EL (cell line): ENCODE data around the gene NHSL2.
"Not testable (repeated sequence)": the region's sequence is repeated elsewhere in the genome, so short reads cannot be mapped to it uniquely, and the experiment has no call there.

Source experiments
- DNase-seq: peaks from one replicate; pipeline ENCODE4 v3.0.0-alpha.2; 2016

Gene NHSL2

GRCh38 chrX:72133851-72134546 lies 223.4 kb downstream of the NHSL2 start:
- DNase-seq = no peak

GRCh38 chrX:72137846-72138495 lies 227.3 kb downstream of the NHSL2 start:
- no peak for DNase-seq

- no peak for DNase-seq
Observed at GRCh38 chrX:72139538-72139937, 228.9 kb downstream of the NHSL2 start.

- DNase-seq = no peak
Observed at GRCh38 chrX:72141372-72142004, 230.8 kb downstream of the NHSL2 start.

DNA sequence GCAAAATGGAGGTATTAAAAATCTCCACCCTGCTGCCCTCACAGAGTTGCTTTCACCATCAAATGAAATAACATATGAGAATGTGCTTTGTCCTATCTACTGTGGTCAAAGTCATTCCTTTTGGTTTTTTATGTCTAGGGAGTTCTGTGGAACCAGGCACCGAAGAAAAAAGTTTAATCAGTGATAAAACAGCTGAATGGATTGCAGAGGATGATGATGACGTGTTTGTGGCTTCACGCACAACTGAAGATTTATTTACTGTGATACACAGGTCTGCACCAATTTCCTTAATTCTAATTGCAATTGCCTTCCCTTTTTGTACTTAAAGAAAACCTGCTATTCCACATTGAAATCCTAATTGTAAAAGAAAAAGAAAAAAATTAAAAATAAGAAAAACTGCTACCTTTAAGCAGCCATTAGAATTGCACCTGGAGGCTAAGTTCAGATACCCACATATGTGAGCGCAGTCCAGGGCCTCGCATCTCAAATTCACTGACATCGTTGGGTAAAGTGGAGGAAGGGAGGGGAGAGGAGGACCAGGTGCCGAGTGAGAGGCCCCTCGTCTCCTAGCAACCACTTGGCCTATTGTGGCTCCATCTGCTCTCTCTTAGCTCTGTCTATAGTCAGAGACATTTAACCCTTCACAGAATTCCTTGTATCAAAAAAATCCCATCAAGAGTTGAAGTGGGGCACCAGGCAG lies 231.6 kb downstream of the NHSL2 start:
- DNase-seq = no peak

DNA sequence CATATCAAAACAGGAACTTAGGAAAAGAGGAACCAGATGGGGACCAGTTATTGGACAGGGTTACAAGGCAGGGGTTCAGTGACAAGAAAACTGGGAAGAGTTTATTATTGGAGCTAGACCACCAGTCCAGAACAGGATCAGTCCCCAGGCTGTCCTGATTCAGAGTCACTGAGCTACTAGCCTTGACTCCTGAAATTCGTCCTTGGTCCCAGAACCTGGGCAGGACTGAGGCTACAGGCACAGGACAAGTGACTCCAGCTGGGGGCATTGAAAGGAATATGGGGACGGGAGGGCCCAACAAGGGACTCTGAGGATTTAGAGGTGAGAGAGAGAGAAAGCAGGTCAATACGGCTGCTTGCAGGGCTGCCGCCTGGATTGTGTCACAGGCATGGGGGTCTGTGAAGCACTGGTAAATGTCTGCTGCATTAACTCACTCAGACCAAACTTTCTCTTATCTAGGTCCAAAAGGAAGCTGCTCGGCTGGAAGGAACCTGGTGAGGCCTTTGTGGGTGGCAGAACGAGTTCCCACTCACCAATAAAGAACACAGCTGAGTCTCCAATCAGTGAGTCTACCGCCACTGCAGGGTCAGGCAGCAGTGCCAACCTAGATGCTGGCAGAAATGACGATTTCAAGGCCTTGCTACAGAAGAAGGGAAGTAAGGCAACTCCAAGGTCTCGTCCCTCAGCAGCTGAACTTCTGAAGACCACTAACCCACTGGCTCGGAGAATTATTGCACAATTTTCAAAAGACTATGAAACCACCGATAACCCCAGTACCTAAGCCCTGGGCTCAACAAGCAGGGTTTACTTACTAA lies 232.4 kb downstream of the NHSL2 start:
- no peak for DNase-seq

GRCh38 chrX:72143609-72143907 lies 232.9 kb downstream of the NHSL2 start:
- DNase-seq = no peak

GRCh38 chrX:72145181-72145580 lies 234.5 kb downstream of the NHSL2 start:
- DNase-seq = no peak

DNA sequence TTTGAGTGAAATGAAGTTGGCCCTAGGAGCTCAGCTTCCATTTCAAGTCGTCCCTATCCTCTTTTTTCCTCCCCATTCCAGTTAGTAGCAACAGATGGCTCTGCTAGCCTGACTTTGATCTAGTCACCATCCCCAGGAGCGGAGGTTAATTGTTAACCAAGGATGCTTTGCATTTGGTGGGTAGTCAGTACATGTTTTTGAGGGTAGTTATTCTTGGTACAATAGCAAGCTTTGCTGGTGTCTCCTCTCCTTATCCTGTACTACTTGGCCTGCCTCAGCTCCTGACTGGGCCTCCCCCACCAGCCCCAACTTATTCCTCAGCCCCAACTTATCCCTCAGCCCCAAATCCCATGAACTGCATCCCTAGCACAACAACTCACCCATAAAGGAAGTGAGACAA lies 235.9 kb downstream of the NHSL2 start:
- DNase-seq = no peak

DNA sequence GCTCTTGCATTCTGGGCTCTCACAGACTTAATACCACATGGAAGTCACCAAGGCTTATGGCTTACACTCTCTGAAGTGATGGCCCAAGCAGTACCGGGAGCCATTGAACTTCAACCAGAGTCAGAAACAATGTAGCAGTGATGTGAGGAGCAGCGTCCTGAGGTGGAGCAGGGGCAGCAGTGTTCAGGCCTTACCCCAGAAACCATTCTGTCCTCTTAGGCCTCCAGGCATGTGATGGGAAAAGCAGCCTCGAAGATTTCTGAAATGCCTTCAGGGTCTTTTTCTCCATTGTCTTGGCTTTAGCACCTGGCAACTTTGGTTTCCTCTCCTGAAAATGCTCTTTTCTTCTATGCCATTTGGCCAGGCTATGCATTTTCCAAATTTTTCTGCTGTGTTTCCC lies 248.1 kb downstream of the NHSL2 start:
- no peak for DNase-seq

DNA sequence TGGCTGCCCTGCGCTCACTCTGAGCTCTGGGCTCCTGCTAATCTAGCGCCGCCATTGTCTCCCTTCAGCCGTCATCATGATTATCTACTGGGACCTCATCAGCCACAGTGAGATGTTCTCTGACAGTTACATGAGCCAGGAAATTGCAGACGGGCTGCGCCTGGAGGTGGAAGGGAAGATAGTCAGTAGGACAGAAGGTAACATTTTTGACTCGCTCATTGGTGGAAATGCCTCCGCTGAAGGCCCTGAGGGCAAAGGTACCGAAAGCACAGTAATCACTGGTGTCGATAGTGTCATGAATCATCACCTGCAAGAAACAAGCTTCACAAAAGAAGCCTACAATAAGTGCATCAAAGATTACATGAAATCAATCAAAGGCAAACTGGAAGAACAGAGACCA lies 249.1 kb downstream of the NHSL2 start:
- DNase-seq = no peak

DNA sequence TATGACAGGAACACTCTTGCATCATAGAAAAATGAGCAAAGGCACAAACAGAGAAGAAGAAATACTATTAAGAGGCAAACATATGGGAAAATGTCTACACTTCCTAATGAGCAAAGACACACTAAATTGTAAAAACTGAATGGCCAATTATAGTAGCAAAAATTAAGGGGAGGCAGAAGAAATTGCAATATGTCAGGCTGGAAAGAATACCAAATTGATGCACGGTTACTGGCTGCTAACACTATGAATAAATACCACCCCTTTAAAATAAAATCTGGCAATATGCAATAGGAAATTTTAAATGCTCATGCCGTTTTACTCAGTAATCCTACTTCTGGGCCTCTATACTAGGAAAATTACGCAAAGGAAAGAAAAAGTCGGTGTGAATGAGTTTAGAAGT lies 254.9 kb downstream of the NHSL2 start:
- no peak for DNase-seq

DNA sequence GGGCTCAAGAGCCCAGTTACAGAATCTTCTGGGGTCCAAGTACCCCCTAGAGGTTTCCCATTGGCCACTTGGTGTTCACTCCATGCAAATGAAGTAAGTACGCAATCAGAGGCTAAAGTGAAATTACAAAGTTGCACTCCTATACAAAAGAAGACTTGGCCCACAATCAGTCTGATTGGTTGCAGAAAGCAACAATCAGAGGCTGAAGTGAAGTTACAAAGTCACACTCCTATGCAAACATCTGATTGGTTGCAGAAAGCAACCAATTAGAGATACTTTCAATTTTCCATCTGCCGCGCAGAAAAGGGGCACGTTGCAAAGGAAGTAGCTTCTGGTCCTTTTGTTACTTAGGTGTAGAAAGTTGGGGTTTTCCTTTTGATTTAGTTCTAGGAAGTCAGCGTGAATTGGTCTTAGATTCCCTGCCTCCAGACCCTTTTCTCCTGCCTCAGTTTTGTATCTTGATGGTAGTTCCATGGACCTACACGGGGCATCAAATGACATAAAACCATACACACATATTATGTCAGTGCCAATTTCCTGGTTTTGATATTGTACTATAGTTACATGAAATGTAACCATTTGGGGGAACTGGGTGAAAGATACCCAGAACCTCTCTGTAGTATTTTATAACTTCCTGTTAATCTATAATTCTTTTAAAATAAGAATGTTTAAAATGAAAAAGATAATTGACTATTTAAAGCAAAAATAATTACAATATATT lies 258.5 kb downstream of the NHSL2 start:
- peak; percentile 0 for DNase-seq

GRCh38 chrX:72176289-72176688 lies 265.6 kb downstream of the NHSL2 start:
- not testable (repeated sequence) for DNase-seq

DNA sequence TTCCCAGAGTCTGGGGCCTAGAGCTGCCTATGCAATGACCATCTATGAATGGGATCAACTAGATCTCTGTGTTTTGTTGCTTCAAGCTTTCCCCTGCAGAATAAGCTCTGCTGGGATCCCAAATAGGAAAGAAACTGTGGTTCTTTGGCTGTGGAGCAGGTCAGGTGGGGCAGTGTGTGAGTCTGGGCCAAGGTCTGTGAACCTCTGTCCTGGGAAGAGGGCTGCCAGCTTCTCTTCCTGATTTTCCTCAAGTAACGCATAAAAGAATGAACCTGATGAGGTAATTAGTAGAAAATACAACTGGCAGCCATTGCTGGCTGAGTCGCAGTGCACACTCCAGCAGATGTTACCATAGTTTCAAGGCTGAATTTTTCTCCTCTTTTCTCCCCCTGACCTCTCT lies 266.3 kb downstream of the NHSL2 start:
- no peak for DNase-seq

DNA sequence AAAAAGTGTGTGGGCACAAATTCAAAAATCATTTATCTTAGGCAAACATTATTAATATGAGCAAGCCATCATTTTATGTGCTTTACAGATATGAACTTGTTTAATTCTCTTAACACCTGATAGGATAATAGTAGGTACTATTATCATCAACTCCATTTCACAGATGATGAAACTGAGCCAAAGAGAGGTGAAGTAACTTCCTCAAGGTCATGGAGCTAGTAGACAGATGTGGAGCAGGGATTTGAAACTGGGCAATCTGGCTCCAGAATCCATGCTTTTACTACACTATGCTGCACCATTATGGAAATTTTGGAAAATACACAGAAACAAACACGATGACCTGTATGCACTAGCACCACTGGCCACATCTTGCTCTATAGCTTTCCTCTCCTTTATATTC lies 269.9 kb downstream of the NHSL2 start:
- DNase-seq = no peak

DNA sequence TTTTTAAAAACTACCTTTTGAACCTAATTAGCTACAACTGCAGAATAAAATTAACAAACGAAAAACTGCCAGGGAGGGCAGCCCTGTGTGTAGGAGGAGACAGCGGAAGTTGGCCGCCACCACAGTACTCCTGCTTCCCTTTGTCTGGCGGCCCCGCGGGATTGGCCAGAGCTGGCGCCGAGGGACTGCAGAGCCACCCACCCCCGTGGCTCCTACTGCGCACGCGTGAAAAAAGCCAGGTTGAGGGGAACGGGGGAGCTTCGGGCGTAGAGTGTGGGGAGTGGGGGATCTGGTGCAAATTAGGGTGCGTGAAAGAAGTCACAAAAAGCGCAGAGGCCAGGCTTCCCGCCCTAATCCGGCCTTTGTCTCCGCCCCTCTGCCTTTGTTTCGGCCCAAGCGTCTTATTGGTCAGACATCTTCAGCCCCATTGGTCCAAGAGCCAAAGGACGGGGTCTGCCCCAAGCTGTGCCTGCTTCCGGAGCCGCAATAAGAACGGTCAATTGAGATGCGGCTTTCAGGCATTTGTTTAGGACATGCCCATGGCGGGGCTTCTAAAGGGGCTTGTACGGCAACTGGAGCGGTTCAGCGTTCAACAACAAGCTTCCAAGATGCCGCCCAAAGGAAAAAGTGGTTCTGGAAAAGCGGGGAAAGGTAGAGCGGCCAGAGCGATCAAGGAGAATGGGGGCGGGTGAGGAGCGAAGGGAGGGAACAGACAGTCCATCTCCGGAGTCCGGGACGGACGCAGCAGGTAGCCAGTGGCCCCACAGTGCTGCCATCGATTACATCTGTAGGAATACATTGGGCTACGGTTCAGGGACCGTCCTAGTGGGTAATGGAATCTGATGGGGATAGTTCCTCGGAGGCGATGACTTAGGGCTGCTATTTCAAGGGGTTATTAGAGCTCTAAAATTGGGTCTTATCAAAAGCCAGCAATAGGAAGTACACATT lies 270.8 kb downstream of the NHSL2 start, which contains the start of gene PIN4:
Gene PIN4, plus strand, starts transcription at position 580 of the 948 bp plus-strand sequence. Its CDS starts 29 bp downstream, at position 609.
- peak; percentile 96 for DNase-seq

DNA sequence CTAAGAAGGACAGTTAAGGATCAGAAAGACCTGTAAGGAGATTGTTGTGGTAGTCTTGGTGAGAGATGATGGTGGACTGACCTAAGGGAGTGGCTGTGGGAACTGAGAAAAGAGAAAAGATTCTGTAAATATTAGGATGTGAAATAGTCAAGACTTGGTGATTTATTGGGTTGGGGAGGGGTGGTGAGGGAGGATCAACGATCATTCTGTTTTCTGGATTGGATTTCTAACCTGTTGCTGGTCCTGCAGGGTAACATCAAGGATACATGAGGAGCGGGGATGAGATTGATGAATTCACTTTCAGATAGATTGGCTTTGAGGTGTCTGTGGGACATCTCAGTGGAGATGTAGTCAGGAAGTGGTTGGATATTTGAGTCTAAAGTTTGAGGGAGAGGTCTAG lies 272.3 kb downstream of the NHSL2 start:
- no peak for DNase-seq

DNA sequence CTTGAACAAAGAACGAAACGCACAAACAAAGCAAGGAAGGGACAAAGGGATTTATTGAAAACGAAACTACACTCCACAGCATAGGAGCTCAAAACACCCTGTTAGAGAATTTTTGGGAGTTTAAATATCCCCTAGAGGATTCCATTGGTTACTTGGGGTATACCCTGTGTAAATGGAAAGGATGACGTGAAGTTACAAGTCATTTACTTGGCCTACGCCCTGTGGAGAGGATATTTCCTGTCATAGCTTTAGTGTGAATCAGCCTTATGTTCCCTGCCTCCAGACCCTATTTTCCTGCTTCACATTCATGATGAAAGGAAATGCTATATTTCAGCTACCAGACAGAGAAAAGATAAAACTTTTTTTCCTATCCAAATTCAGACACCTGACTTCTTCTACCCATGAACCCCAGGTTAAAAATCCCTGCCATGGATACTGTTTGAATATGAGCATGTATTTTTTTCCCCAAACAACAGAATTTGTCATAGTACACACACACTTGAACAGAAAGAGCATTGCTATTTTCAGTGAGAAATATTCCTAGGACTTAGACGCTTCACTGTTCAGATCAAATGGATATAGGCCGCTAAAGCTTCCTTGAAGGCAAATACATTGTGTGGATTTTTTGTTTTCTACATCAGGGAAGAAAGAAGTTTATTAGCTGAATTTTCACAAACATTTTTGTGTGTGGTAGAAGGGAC lies 291.3 kb downstream of the NHSL2 start:
- DNase-seq = peak; percentile 78
